A549 treated with GW870086 at 1 μM for 4 hours (cell line): ENCODE data around the gene KANTR. TPM values are rescaled to one million over a fixed set of nuclear protein-coding genes. Genes with fewer than 3 reads are reported as not detected.

Source experiments
- total RNA-seq: library from RNA; stranded (reverse); fragments of 200-300 nt; extraction: Qiagen RNA extraction; gene quantifications from 5 replicates; pipeline ENCODE4 v1.2.3, GENCODE V29; 2022; ENCODE audit warnings: low read depth

Gene KANTR
- total RNA-seq = 1.2 to 1.4 TPM (median 1.3 TPM) in 5 replicates

GRCh38 chrX:53093748-53094581, at the start of gene KANTR:
TSS of gene KANTR (plus strand) at chrX:53094142. CDS start at chrX:53124273, 30,131 bp downstream.

GRCh38 chrX:53048169-53049126, 45.5 kb upstream of the KANTR start, which contains the start of gene GPR173:
TSS of gene GPR173 (plus strand) at chrX:53048789. CDS start at chrX:53076622, 27,833 bp downstream.

DNA sequence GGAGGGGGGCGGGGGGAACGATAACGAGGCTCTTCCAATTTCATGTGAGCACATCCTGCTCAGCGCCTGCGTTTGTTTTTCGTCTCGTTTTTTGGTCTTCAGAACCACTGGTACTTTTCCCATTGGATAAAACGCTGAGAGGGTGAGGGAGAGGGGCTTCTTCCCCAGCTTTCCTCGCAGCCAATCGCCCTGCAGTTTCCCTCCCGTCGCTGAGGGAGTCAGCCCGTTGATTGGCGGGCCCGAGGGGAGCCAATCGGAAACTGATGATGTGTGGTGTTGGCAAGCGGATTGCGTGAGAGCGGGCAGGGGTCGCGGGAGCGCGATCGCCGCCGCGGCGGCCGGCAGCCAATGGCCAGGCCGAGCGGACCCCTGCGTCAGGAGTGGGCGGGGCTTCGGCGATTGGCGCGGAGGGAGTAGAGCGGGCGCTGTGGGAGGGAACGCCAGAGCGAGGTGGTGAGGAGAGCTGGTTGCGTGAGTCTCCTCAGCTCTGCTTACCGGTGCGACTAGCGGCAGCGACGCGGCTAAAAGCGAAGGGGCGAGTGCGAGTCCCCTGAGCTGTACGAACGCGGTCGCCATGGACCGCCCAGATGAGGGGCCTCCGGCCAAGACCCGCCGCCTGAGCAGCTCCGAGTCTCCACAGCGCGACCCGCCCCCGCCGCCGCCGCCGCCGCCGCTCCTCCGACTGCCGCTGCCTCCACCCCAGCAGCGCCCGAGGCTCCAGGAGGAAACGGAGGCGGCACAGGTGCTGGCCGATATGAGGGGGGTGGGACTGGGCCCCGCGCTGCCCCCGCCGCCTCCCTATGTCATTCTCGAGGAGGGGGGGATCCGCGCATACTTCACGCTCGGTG, 11.8 kb upstream of the KANTR start, which contains the start of gene TSPYL2:
TSS of gene TSPYL2 (plus strand) at position 443 of the 848 bp plus-strand sequence. CDS start at position 575, 132 bp downstream.

Other genes with a start within 250 kb of the KANTR start
- gene XAGE3, start 226.1 kb upstream of the KANTR start, total RNA-seq = not detected in 5 replicates
- 9.0 to 16.0 TPM (median 9.6 TPM) in 5 replicates for gene FAM156B, start 196.8 kb upstream of the KANTR start, total RNA-seq
- 11.9 to 21.1 TPM (median 15.8 TPM) in 5 replicates for gene FAM156A, start 135.6 kb upstream of the KANTR start, total RNA-seq
- not detected in 5 replicates for gene GPR173, start 45.4 kb upstream of the KANTR start, total RNA-seq
- gene TSPYL2, start 11.8 kb upstream of the KANTR start, total RNA-seq = 10.2 to 14.1 TPM (median 12.7 TPM) in 5 replicates
- gene KDM5C, start 131.1 kb downstream of the KANTR start, total RNA-seq = 44.1 to 57.8 TPM (median 53.8 TPM) in 5 replicates
- 31.0 to 46.8 TPM (median 42.6 TPM) in 5 replicates for gene IQSEC2, start 187.4 kb downstream of the KANTR start, total RNA-seq